Mucosa of descending colon (tissue), 3 donors: ENCODE results near the gene CSTF3. TPM values are rescaled to one million over a fixed set of nuclear protein-coding genes. Genes with fewer than 3 reads are reported as not detected.
A peak's percentile ranks its signal among the peaks of the same experiment; 100 is the strongest.
"Not testable (repeated sequence)": the region's sequence is repeated elsewhere in the genome, so short reads cannot be mapped to it uniquely, and the experiment has no call there.

Experiments used
- ATAC-seq: fragments of 200-7000 bp; cut with Tn5 transposase; one replicate; pipeline ENCODE4 v1.9.1; 2020; ENCODE audit warnings: mild to moderate bottlenecking, moderate library complexity
- DNase-seq, 3 donors: peaks; one replicate each; pipeline ENCODE4 v3.0.0-alpha.2; 2020
- H3K36me3 ChIP-seq: fragments of 200-600 bp; one replicate; pipeline ENCODE4 v1.8.0; 2021; ENCODE audit warnings: low read depth, mild to moderate bottlenecking
- H3K4me1 ChIP-seq: fragments of 200-600 bp; one replicate; pipeline ENCODE4 v1.8.0; 2021; ENCODE audit warnings: low read depth, mild to moderate bottlenecking
- H3K4me3 ChIP-seq: fragments of 200-600 bp; one replicate; pipeline ENCODE4 v1.8.0; 2021; ENCODE audit warnings: mild to moderate bottlenecking
- H3K9me3 ChIP-seq: fragments of 200-600 bp; one replicate; pipeline ENCODE4 v1.8.0; 2021; ENCODE audit warnings: mild to moderate bottlenecking
- CTCF ChIP-seq: fragments of 200-600 bp; IDR thresholded peaks from one replicate; pipeline ENCODE4 v1.8.0; 2022; ENCODE audit warnings: antibody characterized with exemption, mild to moderate bottlenecking
- intact Hi-C, 2 donors: fragments of 100-400 bp; cut with DNase I in 1 of 2; cut with micrococcal nuclease in 1 of 2; formaldehyde crosslinking; loops; one replicate each; pipeline versions ENCODE4 v1.11.0 to v1.11.1; 2022; cut with DNase I, micrococcal nuclease
- total RNA-seq, 3 donors: library from RNA; stranded (reverse); fragmentation: NEBNext Ultra II Directional in 2 of 3; extraction: Animal tissue kit (Norgen Biotek cat#: 25700) in 2 of 3; gene quantifications; one replicate each; pipeline versions ENCODE4 v1.2.1 to v1.2.4, GENCODE V29; 2021 to 2023
- donor health status: DM: no; HTN: no; CAD: no; lungs with moderate emphysema.
- donor health status: DM: no; HTN: no; CAD: no.
- donor health status: DM: no; HTN: yes; CAD: no.

CSTF3 gene
- total RNA-seq, 3 donors from 2014 or later: 19.2 to 21.9 (median 20.2) TPM

GRCh38 chr11:33125025-33125424, 36.3 kb downstream of the CSTF3 start:
- ATAC-seq: no peak
- TF ChIP-seq CTCF: no peak
- Histone ChIP-seq H3K9me3 (no peaks in the 10 kb centered on the region), H3K4me3 (no peak overlapping the region), H3K36me3 (no peaks in the 10 kb centered on the region), H3K4me1 (no peaks in the 10 kb centered on the region)
- DNase-seq: no peak
- intact Hi-C loops: no loop called here

GRCh38 chr11:33122696-33123095, 38.6 kb downstream of the CSTF3 start:
- H3K36me3 ChIP-seq, ATAC-seq, H3K4me3 ChIP-seq, H3K9me3 ChIP-seq, intact Hi-C loops, H3K4me1 ChIP-seq, DNase-seq: not testable (repeated sequence)

GRCh38 chr11:33116535-33116934, 44.7 kb downstream of the CSTF3 start:
- no peak for TF ChIP-seq CTCF
- Histone ChIP-seq H3K36me3 (no peaks in the 10 kb centered on the region), H3K9me3 (no peaks in the 10 kb centered on the region), H3K4me1 (no peaks in the 10 kb centered on the region), H3K4me3 (no peak overlapping the region)
- intact Hi-C loops: no loop called here
- ATAC-seq (peak; percentile 44), DNase-seq (no peak)

GRCh38 chr11:33110083-33110482, 51.2 kb downstream of the CSTF3 start:
- DNase-seq (no peak), ATAC-seq (no peak)
- Histone ChIP-seq H3K4me3 (no peak overlapping the region), H3K9me3 (no peaks in the 10 kb centered on the region), H3K36me3 (no peaks in the 10 kb centered on the region), H3K4me1 (peaks cover 15% of the 10 kb centered on the region)
- intact Hi-C loops: no loop called here
- no peak for TF ChIP-seq CTCF

- Histone ChIP-seq H3K4me3 (no peak overlapping the region), H3K36me3 (no peaks in the 10 kb centered on the region), H3K4me1 (peaks cover 15% of the 10 kb centered on the region), H3K9me3 (no peaks in the 10 kb centered on the region)
- intact Hi-C loops: no loop called here
- DNase-seq (no peak), ATAC-seq (peak; percentile 40)
- TF ChIP-seq CTCF: no peak
Measured at GRCh38 chr11:33109294-33109895, 51.9 kb downstream of the CSTF3 start.

GRCh38 chr11:33103836-33104235, 57.4 kb downstream of the CSTF3 start:
- no peak for DNase-seq
- Histone ChIP-seq H3K4me3 (no peak overlapping the region), H3K36me3 (no peaks in the 10 kb centered on the region), H3K4me1 (peaks cover 3% of the 10 kb centered on the region), H3K9me3 (no peaks in the 10 kb centered on the region)
- ATAC-seq: no peak
- intact Hi-C loops: no loop called here
- TF ChIP-seq CTCF: no peak
